IMR-90 (cell line): ENCODE measurements around the gene HOXB7. TPM values are rescaled to one million over a fixed set of nuclear protein-coding genes. Genes with fewer than 3 reads are reported as not detected.

ENCODE experiments used
- ATAC-seq: fragments of 200-7000 bp; cut with Tn5 transposase; 2 replicates; pipeline ENCODE4 v1.9.1; 2020; ENCODE audit warnings: low read depth, mild to moderate bottlenecking, moderate library complexity
- BruUV-seq: library from RNA; stranded (reverse); fragments of 400-500 nt; replicated peaks from 2 replicates; lab custom pipeline; 2021; lab: Mats Ljungman, UMichigan
- CTCF ChIA-PET: fragments of 300-600 bp; formaldehyde crosslinking; extraction: SDS; loops from one replicate; lab custom pipeline; 2021; ENCODE audit warnings: antibody characterized with exemption; lab: Yijun Ruan, JAX
- POLR2A ChIA-PET: fragments of 300-600 bp; sonication (Branson Sonifier 250); formaldehyde crosslinking; loops from one replicate; lab custom pipeline; 2022; ENCODE audit warnings: antibody characterized with exemption; ENCODE audit not compliant: unreplicated experiment; lab: Charles Lee
- DNase-seq: peaks from one replicate; pipeline ENCODE4 v3.0.0; 2013
- H2AFZ ChIP-seq: replicated peaks from 2 replicates; pipeline ENCODE3; 2013; ENCODE audit warnings: low read length, mild to moderate bottlenecking; ENCODE audit not compliant: poor library complexity
- H2AK5ac ChIP-seq: 2 replicates; pipeline ENCODE4 v1.6.1; 2013; ENCODE audit warnings: low read depth, low read length, inconsistent platforms
- H2AK9ac ChIP-seq: replicated peaks from 2 replicates; pipeline ENCODE3; 2013; ENCODE audit warnings: mild to moderate bottlenecking, low read depth, low read length, moderate library complexity; ENCODE audit not compliant: poor library complexity
- H2BK120ac ChIP-seq: 2 replicates; pipeline ENCODE4 v1.6.1; 2013; ENCODE audit warnings: low read depth, low read length, inconsistent platforms
- H2BK15ac ChIP-seq: 3 replicates; pipeline ENCODE4 v1.6.1; 2013; ENCODE audit warnings: low read depth, low read length, inconsistent platforms
- H2BK20ac ChIP-seq: 2 replicates; pipeline ENCODE4 v1.6.1; 2013; ENCODE audit warnings: low read depth, mild to moderate bottlenecking, inconsistent platforms, low read length, moderate library complexity
- H2BK5ac ChIP-seq: 2 replicates; pipeline ENCODE4 v1.6.1; 2013; ENCODE audit warnings: mild to moderate bottlenecking, low read depth, low read length, inconsistent platforms; ENCODE audit not compliant: poor library complexity, severe bottlenecking
- H3K14ac ChIP-seq: replicated peaks from 2 replicates; pipeline ENCODE4 v1.6.1; 2013; ENCODE audit warnings: low read depth, low read length, inconsistent platforms
- H3K18ac ChIP-seq: 2 replicates; pipeline ENCODE4 v1.6.1; 2013; ENCODE audit warnings: low read depth, low read length, control low read depth
- H3K23ac ChIP-seq: 2 replicates; pipeline ENCODE4 v1.6.1; 2013; ENCODE audit warnings: low read depth, low read length, inconsistent platforms
- H3K27ac ChIP-seq: 2 replicates; pipeline ENCODE4 v1.5.1; 2013; ENCODE audit warnings: mild to moderate bottlenecking, control low read depth, low read length; ENCODE audit not compliant: insufficient read depth
- H3K27me3 ChIP-seq: 2 replicates; pipeline ENCODE4 v1.6.1; 2013; ENCODE audit warnings: low read length; ENCODE audit not compliant: control insufficient read depth, insufficient read depth
- H3K36me3 ChIP-seq: 2 replicates; pipeline ENCODE4 v1.6.1; 2013; ENCODE audit warnings: low read length, mixed read lengths; ENCODE audit not compliant: control insufficient read depth, insufficient read depth
- H3K4ac ChIP-seq: 2 replicates; pipeline ENCODE4 v1.6.1; 2013; ENCODE audit warnings: low read depth, low read length, inconsistent platforms
- H3K4me1 ChIP-seq: 2 replicates; pipeline ENCODE4 v1.6.1; 2013; ENCODE audit warnings: low read length, mixed read lengths; ENCODE audit not compliant: control insufficient read depth, insufficient read depth
- H3K4me2 ChIP-seq: 2 replicates; pipeline ENCODE4 v1.6.1; 2013; ENCODE audit warnings: low read depth, mild to moderate bottlenecking, control low read depth, low read length, moderate library complexity
- H3K4me3 ChIP-seq: 2 replicates; pipeline ENCODE4 v1.5.1; 2013; ENCODE audit warnings: low read depth, mild to moderate bottlenecking, control low read depth, low read length, moderate library complexity; ENCODE audit not compliant: insufficient read depth
- H3K56ac ChIP-seq: 2 replicates; pipeline ENCODE4 v1.6.1; 2013; ENCODE audit warnings: low read length, inconsistent platforms; ENCODE audit not compliant: insufficient read depth; ENCODE audit errors: extremely low read depth
- H3K79me1 ChIP-seq, 2 experiments: 2 replicates each; pipeline ENCODE4 v1.6.1; 2013; ENCODE audit warnings: low read length in 2 of 2, inconsistent platforms in 1 of 2, low read depth in 1 of 2
- H3K9ac ChIP-seq: 2 replicates; pipeline ENCODE4 v1.6.1; 2013; ENCODE audit warnings: low read depth, low read length, control low read depth
- H3K9me1 ChIP-seq: 2 replicates; pipeline ENCODE4 v1.6.1; 2013; ENCODE audit warnings: low read length, inconsistent platforms; ENCODE audit not compliant: insufficient read depth
- H3K9me3 ChIP-seq: 2 replicates; pipeline ENCODE4 v1.6.1; 2013; ENCODE audit warnings: low read length; ENCODE audit not compliant: control insufficient read depth, insufficient read depth
- H4K20me1 ChIP-seq: 2 replicates; pipeline ENCODE4 v1.6.1; 2013; ENCODE audit warnings: low read length, inconsistent platforms; ENCODE audit not compliant: insufficient read depth
- H4K5ac ChIP-seq: 2 replicates; pipeline ENCODE4 v1.6.1; 2013; ENCODE audit warnings: mild to moderate bottlenecking, low read depth, low read length, control low read depth
- H4K8ac ChIP-seq, 2 experiments: 2 replicates each; pipeline ENCODE4 v1.6.1; 2013; ENCODE audit warnings: low read depth in 2 of 2, low read length in 2 of 2, control low read depth in 1 of 2, inconsistent platforms in 1 of 2
- H4K91ac ChIP-seq: 2 replicates; pipeline ENCODE4 v1.6.1; 2013; ENCODE audit warnings: low read depth, low read length, inconsistent platforms; ENCODE audit not compliant: insufficient read depth
- CEBPB ChIP-seq: IDR thresholded peaks from 2 replicates; pipeline ENCODE4 v1.6.1; 2012; ENCODE audit warnings: low read depth, low read length, improper control_type of control experiment
- CHD1 ChIP-seq: IDR thresholded peaks from 2 replicates; pipeline ENCODE4 v1.6.1; 2012; ENCODE audit warnings: low read depth, low read length, improper control_type of control experiment
- CTCF ChIP-seq: conservative IDR thresholded peaks from 2 replicates; pipeline ENCODE4 v1.5.1; 2012; ENCODE audit warnings: mild to moderate bottlenecking, low read depth, low read length, improper control_type of control experiment
- FOS ChIP-seq: fragments of 150-350 bp; IDR thresholded peaks from 2 replicates; pipeline ENCODE4 v1.6.1; 2016; ENCODE audit warnings: low read depth, low read length
- MAFK ChIP-seq: IDR thresholded peaks from 2 replicates; pipeline ENCODE4 v1.6.1; 2012; ENCODE audit warnings: low read depth, low read length, improper control_type of control experiment
- MAZ ChIP-seq: IDR thresholded peaks from 2 replicates; pipeline ENCODE4 v1.6.1; 2012; ENCODE audit warnings: low read depth, mild to moderate bottlenecking, low read length, improper control_type of control experiment, moderate library complexity, borderline replicate concordance
- MXI1 ChIP-seq: IDR thresholded peaks from 2 replicates; pipeline ENCODE4 v1.6.1; 2012; ENCODE audit warnings: low read depth, mild to moderate bottlenecking, low read length, moderate library complexity, borderline replicate concordance
- NFE2L2 ChIP-seq: fragments of 150-350 bp; IDR thresholded peaks from 2 replicates; pipeline ENCODE4 v1.6.1; 2016; ENCODE audit warnings: low read depth, mild to moderate bottlenecking, low read length
- POLR2A ChIP-seq: IDR thresholded peaks from 2 replicates; pipeline ENCODE4 v1.6.1; 2012; ENCODE audit warnings: mild to moderate bottlenecking, low read depth, low read length
- RCOR1 ChIP-seq: IDR thresholded peaks from 2 replicates; pipeline ENCODE4 v1.6.1; 2012; ENCODE audit warnings: mild to moderate bottlenecking, low read length, improper control_type of control experiment; ENCODE audit not compliant: insufficient replicate concordance
- RFX5 ChIP-seq: IDR thresholded peaks from 2 replicates; pipeline ENCODE4 v1.8.0; 2012; ENCODE audit warnings: low read depth, mild to moderate bottlenecking, low read length, moderate library complexity
- SMC3 ChIP-seq: fragments of 150-350 bp; IDR thresholded peaks from 2 replicates; pipeline ENCODE4 v1.6.1; 2016; ENCODE audit warnings: low read depth, mild to moderate bottlenecking, antibody characterized with exemption, low read length, moderate library complexity
- WGBS, 2 experiments: methylation state at CpG; one replicate each; pipeline versions ENCODE4 v1.1.5 to v1.1.7; 2013; ENCODE audit warnings: missing lambda C conversion rate in 2 of 2; ENCODE audit not compliant: insufficient read length in 1 of 2; ENCODE audit errors: extremely low coverage in 2 of 2; 5-methylcytosine and 5-hydroxymethylcytosine counted together
- dilution Hi-C: fragments of 300-500 bp; cut with HindIII; formaldehyde crosslinking; loops from one replicate; pipeline ENCODE4 v1.14.3; 2018; ENCODE audit warnings: low sequenced_read_pairs; ENCODE audit not compliant: unreplicated experiment
- in situ Hi-C: fragments of 300-500 bp; cut with MboI; formaldehyde crosslinking; loops from 3 replicates; pipeline ENCODE4 v1.14.3; 2019; ENCODE audit warnings: low sequenced_read_pairs, inconsistent platforms, mixed read lengths
- intact Hi-C: fragments of 100-400 bp; cut with micrococcal nuclease; formaldehyde crosslinking; loops from 2 replicates; pipeline ENCODE4 v1.10.0; 2022
- polyA plus RNA-seq, 3 experiments: library from polyadenylated mRNA; depleted of rRNA; stranded (reverse); fragments of >200 nt; gene quantifications; 2 replicates each; pipeline ENCODE4 v1.2.3, GENCODE V29; 2012; ENCODE audit warnings: low replicate concordance in 1 of 3
- total RNA-seq: library from RNA; depleted of rRNA; stranded (reverse); fragments of >200 nt; gene quantifications from 2 replicates; pipeline ENCODE4 v1.2.3, GENCODE V29; 2012
- TF ChIP-seq, protein P1 (sequence below): fragments of 150-350 bp; IDR thresholded peaks from 2 replicates; pipeline ENCODE4 v1.6.1; 2016; ENCODE audit warnings: low read depth, mild to moderate bottlenecking, low read length, moderate library complexity, borderline replicate concordance

Gene HOXB7
- total and polyA plus RNA-seq, 2 of the 4 experiments (the other 2 are of a cell fraction) = 1.8 to 6.7 TPM

- TF ChIP-seq MAFK = no peak
Observed at GRCh38 chr17:48642843-48643696, 32.3 kb upstream of the HOXB7 start (continued).

DNA sequence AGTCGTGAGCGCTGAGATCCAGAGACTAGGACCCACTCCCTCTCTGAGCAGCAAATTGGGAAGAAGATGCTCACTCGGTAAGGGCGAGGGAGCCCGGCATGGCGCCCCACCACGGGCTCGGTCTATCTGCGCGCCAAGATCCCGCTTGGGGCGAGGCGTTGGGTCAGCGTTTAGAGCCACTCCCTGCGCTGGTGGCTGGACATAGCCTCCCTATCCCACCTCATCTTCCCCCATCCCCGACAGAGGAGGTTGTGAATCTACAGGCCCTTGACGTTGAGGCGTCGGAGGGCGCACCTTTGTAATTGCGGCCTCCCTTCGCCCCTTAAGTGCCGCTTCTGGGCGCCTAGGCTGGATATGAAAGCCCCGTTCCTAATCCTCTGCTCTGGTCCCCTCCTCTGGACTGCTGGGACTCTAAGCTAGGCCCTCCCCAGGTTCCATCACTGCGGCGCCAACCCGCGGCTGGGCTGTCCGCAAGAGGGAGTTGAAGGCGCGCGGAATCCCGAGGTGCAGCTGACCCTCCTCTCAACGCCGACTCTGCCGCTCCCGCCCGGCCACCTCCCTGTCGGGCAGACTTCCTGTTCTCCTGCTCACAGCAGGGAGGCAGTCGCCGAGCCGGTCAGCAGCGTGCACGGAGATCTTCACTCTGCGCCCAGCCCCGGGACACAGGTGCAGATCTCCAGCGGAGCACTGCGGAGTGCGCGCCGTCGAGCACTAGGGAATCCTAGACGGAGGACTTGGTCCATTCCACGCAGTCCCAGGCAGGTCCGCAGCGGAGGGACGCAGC lies 31.4 kb upstream of the HOXB7 start:
- no peaks in the 10 kb centered on the region for H3K4me1 ChIP-seq
- H3K56ac ChIP-seq = no peak overlapping the region
- H3K4ac ChIP-seq = no peak overlapping the region
- no peak overlapping the region for H2AK5ac ChIP-seq
- peaks cover 11% of the 10 kb centered on the region for H3K9me3 ChIP-seq
- H3K9me1 ChIP-seq = no peaks in the 10 kb centered on the region
- H2AK9ac ChIP-seq = no peak overlapping the region
- H3K23ac ChIP-seq = no peak overlapping the region
- ATAC-seq = no peak
- intact Hi-C loops (no loop called here), dilution Hi-C loops (no loop called here), in situ Hi-C loops (loop anchor here (10.0 kb wide), 1 partner anchor 63 kb away; no protein-coding TSS in a partner anchor)
- H3K36me3 ChIP-seq = no peaks in the 10 kb centered on the region
- H3K9ac ChIP-seq = no peak overlapping the region
- H2BK15ac ChIP-seq = no peak overlapping the region
- DNase-seq = no peak
- H3K79me1 ChIP-seq = no peaks in the 10 kb centered on the region
- BruUV-seq = no TSS peak
- no peak overlapping the region for H2BK5ac ChIP-seq
- no peak overlapping the region for H3K4me3 ChIP-seq
- 5% methylated on average over 35 of the region's 58 CpGs; no CpG with 5 or more reads in 1 of the 2 experiments for WGBS, 2 experiments
- H2BK20ac ChIP-seq = no peak overlapping the region
- H4K5ac ChIP-seq = no peak overlapping the region
- no peak overlapping the region for H2AFZ ChIP-seq
- no peak overlapping the region for H4K91ac ChIP-seq
- no peak overlapping the region for H3K27ac ChIP-seq
- H3K4me2 ChIP-seq = no peak overlapping the region
- no peak overlapping the region for H2BK120ac ChIP-seq
- ChIA-PET CTCF (no interaction called here), POLR2A (no interaction called here)
- no peak overlapping the region for H3K14ac ChIP-seq
- H3K18ac ChIP-seq = no peak overlapping the region
- H3K27me3 ChIP-seq = peaks cover 99% of the 10 kb centered on the region
- no peak overlapping the region for H4K8ac ChIP-seq
- H4K20me1 ChIP-seq = no peaks in the 10 kb centered on the region
- TF ChIP-seq POLR2A (no peak), FOS (no peak), RCOR1 (no peak), CEBPB (no peak), MAZ (no peak), CHD1 (no peak), RFX5 (no peak), MXI1 (no peak), SMC3 (no peak), CTCF (no peak), NFE2L2 (no peak)
- TF ChIP-seq, protein P1, sequence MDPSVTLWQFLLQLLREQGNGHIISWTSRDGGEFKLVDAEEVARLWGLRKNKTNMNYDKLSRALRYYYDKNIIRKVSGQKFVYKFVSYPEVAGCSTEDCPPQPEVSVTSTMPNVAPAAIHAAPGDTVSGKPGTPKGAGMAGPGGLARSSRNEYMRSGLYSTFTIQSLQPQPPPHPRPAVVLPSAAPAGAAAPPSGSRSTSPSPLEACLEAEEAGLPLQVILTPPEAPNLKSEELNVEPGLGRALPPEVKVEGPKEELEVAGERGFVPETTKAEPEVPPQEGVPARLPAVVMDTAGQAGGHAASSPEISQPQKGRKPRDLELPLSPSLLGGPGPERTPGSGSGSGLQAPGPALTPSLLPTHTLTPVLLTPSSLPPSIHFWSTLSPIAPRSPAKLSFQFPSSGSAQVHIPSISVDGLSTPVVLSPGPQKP = no peak
